PFSK-1 (cell line): ENCODE data around the gene RBP4.

Experiments used
- FOXP2 ChIP-seq: optimal IDR thresholded peaks from 2 replicates; pipeline ENCODE3; 2011; ENCODE audit warnings: borderline replicate concordance, control low read depth, inconsistent platforms; ENCODE audit not compliant: insufficient read depth; ENCODE audit errors: extremely low read length, extremely low read depth
- POLR2AphosphoS5 ChIP-seq: IDR thresholded peaks from 2 replicates; pipeline ENCODE4 v1.6.1; 2012; ENCODE audit warnings: low read depth, mild to moderate bottlenecking, control low read depth, low read length, moderate library complexity
- SIN3A ChIP-seq: IDR thresholded peaks from 2 replicates; pipeline ENCODE4 v1.6.1; 2012; ENCODE audit warnings: mild to moderate bottlenecking, low read length, moderate library complexity, borderline replicate concordance; ENCODE audit not compliant: insufficient read depth
- TAF1 ChIP-seq: IDR thresholded peaks from 2 replicates; pipeline ENCODE4 v1.6.1; 2012; ENCODE audit warnings: low read length, control low read depth, borderline replicate concordance; ENCODE audit not compliant: insufficient read depth
- TF ChIP-seq, protein P1 (sequence below), 2 experiments: IDR thresholded peaks; 2 replicates each; pipeline versions ENCODE4 v1.6.1 to v1.8.0; 2011 to 2012; ENCODE audit warnings: low read depth in 2 of 2, low read length in 2 of 2, control low read depth in 1 of 2, inconsistent platforms in 1 of 2, mild to moderate bottlenecking in 1 of 2, moderate library complexity in 1 of 2; ENCODE audit not compliant: insufficient read depth in 1 of 2

Gene RBP4

DNA sequence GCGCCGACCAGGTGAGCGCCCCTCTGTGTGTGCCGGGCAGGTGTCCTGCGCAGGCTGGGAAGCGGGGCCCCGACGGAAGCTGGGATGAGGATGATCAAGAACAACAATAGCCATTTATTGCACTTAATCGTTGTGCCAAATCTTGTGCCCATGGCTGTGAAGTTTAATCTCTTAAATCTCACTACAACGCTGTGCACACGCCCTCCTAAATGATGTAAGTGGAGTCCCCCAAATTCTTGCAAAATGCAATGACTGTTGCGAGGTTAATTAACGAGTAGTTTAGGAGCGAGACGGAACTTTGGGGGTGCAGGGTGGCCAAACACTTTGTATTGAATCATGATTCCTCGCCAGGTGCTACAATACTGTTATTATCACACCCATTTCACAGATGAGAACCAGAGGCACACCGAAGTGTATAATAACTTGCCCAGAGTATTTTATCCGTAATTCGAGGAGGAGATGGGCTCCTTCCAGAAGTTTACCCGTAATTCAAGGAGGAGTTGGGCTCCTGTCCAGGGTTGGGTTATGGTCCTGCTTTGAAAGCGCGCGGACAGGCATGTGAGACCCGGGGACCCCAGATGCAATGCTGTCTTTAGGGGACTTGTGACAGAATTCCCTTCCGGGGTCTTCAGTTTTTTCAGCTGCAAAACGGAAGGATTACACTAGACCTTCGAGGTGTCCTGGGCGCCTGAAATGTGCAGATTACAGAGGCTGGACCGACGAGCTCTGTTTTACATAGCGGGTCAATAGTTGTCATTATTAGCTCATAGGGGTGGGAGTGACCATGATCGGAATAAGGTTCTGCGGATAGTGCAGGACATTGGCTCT, 33.5 kb downstream of the RBP4 start:
- TF ChIP-seq, protein P1, sequence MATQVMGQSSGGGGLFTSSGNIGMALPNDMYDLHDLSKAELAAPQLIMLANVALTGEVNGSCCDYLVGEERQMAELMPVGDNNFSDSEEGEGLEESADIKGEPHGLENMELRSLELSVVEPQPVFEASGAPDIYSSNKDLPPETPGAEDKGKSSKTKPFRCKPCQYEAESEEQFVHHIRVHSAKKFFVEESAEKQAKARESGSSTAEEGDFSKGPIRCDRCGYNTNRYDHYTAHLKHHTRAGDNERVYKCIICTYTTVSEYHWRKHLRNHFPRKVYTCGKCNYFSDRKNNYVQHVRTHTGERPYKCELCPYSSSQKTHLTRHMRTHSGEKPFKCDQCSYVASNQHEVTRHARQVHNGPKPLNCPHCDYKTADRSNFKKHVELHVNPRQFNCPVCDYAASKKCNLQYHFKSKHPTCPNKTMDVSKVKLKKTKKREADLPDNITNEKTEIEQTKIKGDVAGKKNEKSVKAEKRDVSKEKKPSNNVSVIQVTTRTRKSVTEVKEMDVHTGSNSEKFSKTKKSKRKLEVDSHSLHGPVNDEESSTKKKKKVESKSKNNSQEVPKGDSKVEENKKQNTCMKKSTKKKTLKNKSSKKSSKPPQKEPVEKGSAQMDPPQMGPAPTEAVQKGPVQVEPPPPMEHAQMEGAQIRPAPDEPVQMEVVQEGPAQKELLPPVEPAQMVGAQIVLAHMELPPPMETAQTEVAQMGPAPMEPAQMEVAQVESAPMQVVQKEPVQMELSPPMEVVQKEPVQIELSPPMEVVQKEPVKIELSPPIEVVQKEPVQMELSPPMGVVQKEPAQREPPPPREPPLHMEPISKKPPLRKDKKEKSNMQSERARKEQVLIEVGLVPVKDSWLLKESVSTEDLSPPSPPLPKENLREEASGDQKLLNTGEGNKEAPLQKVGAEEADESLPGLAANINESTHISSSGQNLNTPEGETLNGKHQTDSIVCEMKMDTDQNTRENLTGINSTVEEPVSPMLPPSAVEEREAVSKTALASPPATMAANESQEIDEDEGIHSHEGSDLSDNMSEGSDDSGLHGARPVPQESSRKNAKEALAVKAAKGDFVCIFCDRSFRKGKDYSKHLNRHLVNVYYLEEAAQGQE (IDR thresholded peaks at IDR 0.05; ENCODE audit: insufficient read depth in 1 of 2, low read depth in 2 of 2, low read length in 2 of 2) = no peak

DNA sequence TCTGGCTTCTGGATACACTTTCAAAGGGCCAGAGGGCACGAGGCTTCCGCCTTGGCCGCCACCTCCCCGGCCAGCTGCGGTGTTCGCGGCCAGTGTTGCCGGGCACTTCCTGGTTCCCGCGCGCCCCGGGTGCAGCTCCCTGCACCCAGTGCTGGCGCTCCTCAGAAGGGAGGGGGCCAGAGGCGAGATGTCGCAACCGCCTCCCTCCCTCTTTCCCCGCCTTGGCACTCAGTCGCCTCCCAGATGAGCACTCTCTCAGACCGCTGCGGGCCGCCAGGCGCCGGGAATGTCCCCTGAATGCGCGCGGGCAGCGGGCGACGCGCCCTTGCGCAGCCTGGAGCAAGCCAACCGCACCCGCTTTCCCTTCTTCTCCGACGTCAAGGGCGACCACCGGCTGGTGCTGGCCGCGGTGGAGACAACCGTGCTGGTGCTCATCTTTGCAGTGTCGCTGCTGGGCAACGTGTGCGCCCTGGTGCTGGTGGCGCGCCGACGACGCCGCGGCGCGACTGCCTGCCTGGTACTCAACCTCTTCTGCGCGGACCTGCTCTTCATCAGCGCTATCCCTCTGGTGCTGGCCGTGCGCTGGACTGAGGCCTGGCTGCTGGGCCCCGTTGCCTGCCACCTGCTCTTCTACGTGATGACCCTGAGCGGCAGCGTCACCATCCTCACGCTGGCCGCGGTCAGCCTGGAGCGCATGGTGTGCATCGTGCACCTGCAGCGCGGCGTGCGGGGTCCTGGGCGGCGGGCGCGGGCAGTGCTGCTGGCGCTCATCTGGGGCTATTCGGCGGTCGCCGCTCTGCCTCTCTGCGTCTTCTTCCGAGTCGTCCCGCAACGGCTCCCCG, 34.4 kb downstream of the RBP4 start, which contains the start of gene FFAR4:
TSS of gene FFAR4 (plus strand) at position 231 of the 842 bp plus-strand sequence. CDS start at position 287, 56 bp downstream.
- TF ChIP-seq POLR2AphosphoS5 = no peak
- no peak for TF ChIP-seq TAF1
- TF ChIP-seq FOXP2 = no peak
- TF ChIP-seq SIN3A = no peak
- TF ChIP-seq, protein P1 (IDR thresholded peaks at IDR 0.05; ENCODE audit: insufficient read depth in 1 of 2, low read depth in 2 of 2, low read length in 2 of 2) = no peak

DNA sequence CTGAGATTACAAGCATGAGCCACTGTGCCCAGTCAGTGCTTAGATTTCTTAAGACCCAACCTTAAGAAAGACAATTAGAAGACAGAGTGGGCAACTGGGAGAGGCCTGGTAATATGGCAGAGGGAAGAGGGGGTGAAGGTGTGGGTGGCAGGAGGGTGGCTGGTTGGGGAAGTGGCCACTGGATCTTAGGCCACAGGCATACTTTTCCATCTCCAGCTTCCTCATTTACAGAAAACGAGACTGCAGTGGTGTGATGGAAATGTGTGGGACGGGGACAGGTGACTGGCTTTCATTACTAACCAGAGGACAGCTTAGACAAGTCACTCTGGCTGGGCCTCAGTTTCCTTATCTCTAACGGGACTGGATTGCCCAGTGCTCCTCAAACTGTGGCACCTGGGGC, 35.6 kb downstream of the RBP4 start:
- TF ChIP-seq SIN3A = no peak
- TF ChIP-seq, protein P1 (IDR thresholded peaks at IDR 0.05; ENCODE audit: insufficient read depth in 1 of 2, low read depth in 2 of 2, low read length in 2 of 2) = no peak

DNA sequence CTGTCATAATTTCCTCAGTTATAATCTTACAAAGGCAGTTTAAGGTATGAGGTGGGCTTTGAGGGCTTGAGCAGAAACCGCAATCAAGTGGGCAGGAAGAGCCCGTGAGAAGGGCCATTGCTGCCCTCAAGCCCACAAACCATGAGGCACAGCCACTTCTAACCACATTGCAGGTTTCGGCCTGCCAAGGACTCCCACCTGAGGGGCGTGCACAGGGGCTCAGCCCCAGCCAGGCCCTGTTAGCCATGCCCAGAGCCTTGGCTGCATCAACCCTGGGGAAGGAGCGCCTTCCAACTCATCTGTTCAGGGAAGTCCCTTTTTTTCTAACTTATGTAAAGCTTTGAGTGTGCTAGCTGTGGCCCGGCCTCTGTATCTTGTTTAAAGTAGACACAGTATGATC, 40.5 kb downstream of the RBP4 start:
- TF ChIP-seq POLR2AphosphoS5 = no peak
- TF ChIP-seq SIN3A = no peak
- no peak for TF ChIP-seq TAF1
- no peak for TF ChIP-seq FOXP2
- TF ChIP-seq, protein P1 (IDR thresholded peaks at IDR 0.05; ENCODE audit: insufficient read depth in 1 of 2, low read depth in 2 of 2, low read length in 2 of 2) = no peak
